Germinal center (tissue), 1 donor: ENCODE measurements around the gene SPATA31A7.
"Not testable (repeated sequence)": the region's sequence is repeated elsewhere in the genome, so short reads cannot be mapped to it uniquely, and the experiment has no call there.

Experiments used
- DNase-seq: peaks from one replicate; pipeline ENCODE4 v3.0.0; 2012; ENCODE audit warnings: mixed read lengths, low spot score

SPATA31A7 gene

DNA sequence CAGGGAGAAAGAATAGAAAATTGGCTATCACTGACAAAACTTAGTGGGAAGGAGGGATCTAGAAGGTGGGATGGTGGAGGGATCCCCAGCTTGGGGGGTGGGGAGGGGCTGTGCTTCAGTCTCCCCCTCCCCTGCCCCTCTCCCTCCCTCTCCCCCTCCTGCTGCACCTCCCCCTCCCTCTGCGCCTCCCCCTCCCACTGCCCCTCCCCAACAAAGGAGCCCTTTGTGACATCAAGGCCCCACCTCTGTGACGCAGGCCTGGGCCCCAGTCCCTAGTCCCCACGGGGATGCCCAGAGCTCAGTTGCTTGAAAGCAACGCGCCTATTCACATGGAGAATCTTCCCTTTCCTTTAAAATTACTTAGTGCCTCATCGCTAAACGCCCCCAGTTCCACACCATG, at the start of gene SPATA31A7:
SPATA31A7 (plus strand) TSS at position 301 of the 400 bp plus-strand sequence; CDS start at position 330, 29 bp downstream.
- DNase-seq: not testable (repeated sequence)

DNA sequence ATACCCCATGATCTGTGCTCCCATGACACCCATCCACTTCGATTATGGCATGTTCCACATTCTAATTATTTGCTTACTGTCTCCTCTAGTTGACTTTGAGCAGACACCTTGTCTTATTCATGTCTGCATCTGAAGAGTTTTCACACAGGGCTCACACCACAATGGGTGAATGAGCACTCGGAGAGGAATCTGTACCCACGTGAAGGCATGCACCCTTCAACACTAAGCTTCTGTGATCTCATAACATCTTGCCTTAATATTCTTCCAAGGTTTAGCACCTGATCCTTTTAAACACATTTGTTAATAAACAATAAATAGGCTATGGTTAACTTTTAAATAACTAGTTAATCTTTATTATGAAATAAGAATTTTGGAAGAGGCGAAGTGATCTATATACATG, 36.6 kb downstream of the SPATA31A7 start:
- not testable (repeated sequence) for DNase-seq
